Frontal cortex (tissue), 4 donors: Measurements from ENCODE around the gene TSPAN5. TPM values are rescaled to one million over a fixed set of nuclear protein-coding genes. Genes with fewer than 3 reads are reported as not detected.

Source experiments
- DNase-seq, 2 donors: peaks; one replicate each; pipeline ENCODE4 v3.0.0; 2012; ENCODE audit warnings: low spot score in 2 of 2
- FAIRE-seq: peaks from 2 replicates; lab custom pipeline; 2012; peaks lifted over from hg19 to GRCh38; lab: Jason Lieb, UNC
- total RNA-seq: library from RNA; depleted of rRNA; stranded (reverse); fragments of >200 nt; gene quantifications from one replicate; pipeline ENCODE4 v1.2.3, GENCODE V29; 2014
- donor health status: control.
- donor health status: control.
- donor health status: control.

The TSPAN5 gene
- total RNA-seq, 1 donor from 2014 or later: 67.3 TPM

- FAIRE-seq: no peak
- DNase-seq: no peak
Measured at GRCh38 chr4:98510757-98511517, 147.5 kb downstream of the TSPAN5 start.

GRCh38 chr4:98510340-98510739, 148.1 kb downstream of the TSPAN5 start:
- no peak for FAIRE-seq
- no peak for DNase-seq

GRCh38 chr4:98509721-98510120, 148.7 kb downstream of the TSPAN5 start:
- DNase-seq (no peak), FAIRE-seq (no peak)

GRCh38 chr4:98508829-98509598, 149.4 kb downstream of the TSPAN5 start:
- FAIRE-seq (no peak), DNase-seq (no peak)

- no peak for DNase-seq
- FAIRE-seq: no peak
Measured at GRCh38 chr4:98508248-98508647, 150.2 kb downstream of the TSPAN5 start.

GRCh38 chr4:98507299-98507698, 151.1 kb downstream of the TSPAN5 start:
- no peak for DNase-seq
- FAIRE-seq: no peak

- FAIRE-seq: no peak
- no peak for DNase-seq
Measured at GRCh38 chr4:98506462-98507132, 151.8 kb downstream of the TSPAN5 start.

GRCh38 chr4:98505992-98506391, 152.4 kb downstream of the TSPAN5 start:
- FAIRE-seq: no peak
- DNase-seq: no peak

GRCh38 chr4:98504091-98504490, 154.3 kb downstream of the TSPAN5 start:
- DNase-seq (no peak), FAIRE-seq (no peak)

- FAIRE-seq (no peak), DNase-seq (no peak)
Measured at GRCh38 chr4:98503676-98504075, 154.7 kb downstream of the TSPAN5 start.

- DNase-seq (no peak), FAIRE-seq (no peak)
Measured at GRCh38 chr4:98502624-98503023, 155.8 kb downstream of the TSPAN5 start.

- FAIRE-seq (no peak), DNase-seq (no peak)
Measured at GRCh38 chr4:98502031-98502430, 156.4 kb downstream of the TSPAN5 start.

GRCh38 chr4:98501383-98501782, 157.0 kb downstream of the TSPAN5 start:
- FAIRE-seq (no peak), DNase-seq (no peak)

- DNase-seq: no peak
- no peak for FAIRE-seq
Measured at GRCh38 chr4:98498774-98499173, 159.6 kb downstream of the TSPAN5 start.

- FAIRE-seq: no peak
Measured at GRCh38 chr4:98496152-98496845, 162.1 kb downstream of the TSPAN5 start.

GRCh38 chr4:98493296-98493695, 165.1 kb downstream of the TSPAN5 start:
- no peak for DNase-seq
- FAIRE-seq: no peak

More at GRCh38 chr4:98496152-98496845, 162.1 kb downstream of the TSPAN5 start:
- DNase-seq: no peak

- DNase-seq (no peak), FAIRE-seq (no peak)
Measured at GRCh38 chr4:98491899-98492559, 166.4 kb downstream of the TSPAN5 start.

GRCh38 chr4:98490251-98490650, 168.2 kb downstream of the TSPAN5 start:
- DNase-seq (no peak), FAIRE-seq (no peak)

- no peak for FAIRE-seq
- DNase-seq: no peak
Measured at GRCh38 chr4:98485816-98486345, 172.5 kb downstream of the TSPAN5 start.
